ENCODE data around the gene TMEM94.
A peak's percentile ranks its signal among the peaks of the same experiment; 100 is the strongest.
"Not testable (repeated sequence)": the region's sequence is repeated elsewhere in the genome, so short reads cannot be mapped to it uniquely, and the experiment has no call there.

The TMEM94 gene

GRCh38 chr17:75456417-75457046, at the start of gene TMEM94:
Gene TMEM94, plus strand, starts transcription at chr17:75456635. Its CDS starts 15,271 bp downstream, at chr17:75471906.
- Mint-ChIP-seq H3K36me3 (no peaks in the 10 kb centered on the region), H3K9me3 (no peaks in the 10 kb centered on the region), H3K4me1 (peaks cover 43% of the 10 kb centered on the region), H3K27me3 (no peaks in the 10 kb centered on the region), H3K4me3 (peak within 1 kb of the TSS; percentile 92), H3K27ac (peak within 1 kb of the TSS; percentile 90)
- peak; percentile 99 for ATAC-seq

- no peak overlapping the region for H3K4me3 Mint-ChIP-seq
- no peaks in the 10 kb centered on the region for H3K9me3 Mint-ChIP-seq
- peak overlapping the region; percentile 5 for H3K27ac Mint-ChIP-seq
- ATAC-seq = no peak
- H3K4me1 Mint-ChIP-seq = peaks cover 34% of the 10 kb centered on the region
- H3K27me3 Mint-ChIP-seq = no peaks in the 10 kb centered on the region
- peaks cover 9% of the 10 kb centered on the region for H3K36me3 Mint-ChIP-seq
These were observed 48.6 kb upstream of the TMEM94 start for GRCh38 chr17:75407655-75408352.

GRCh38 chr17:75410141-75410540, 46.3 kb upstream of the TMEM94 start:
- Mint-ChIP-seq H3K4me3 (no peak overlapping the region), H3K4me1 (peaks cover 35% of the 10 kb centered on the region), H3K9me3 (no peaks in the 10 kb centered on the region), H3K27ac (no peak overlapping the region), H3K27me3 (peaks cover 15% of the 10 kb centered on the region), H3K36me3 (no peaks in the 10 kb centered on the region)
- ATAC-seq = no peak

- Mint-ChIP-seq H3K4me3 (no peak overlapping the region), H3K9me3 (no peaks in the 10 kb centered on the region), H3K27ac (peak overlapping the region; percentile 60), H3K4me1 (peaks cover 40% of the 10 kb centered on the region), H3K36me3 (no peaks in the 10 kb centered on the region), H3K27me3 (peaks cover 24% of the 10 kb centered on the region)
- no peak for ATAC-seq
These were observed 44.9 kb upstream of the TMEM94 start for GRCh38 chr17:75411328-75412067.

- H3K9me3 Mint-ChIP-seq = no peaks in the 10 kb centered on the region
- H3K27ac Mint-ChIP-seq = peak overlapping the region; percentile 60
- H3K4me1 Mint-ChIP-seq = peaks cover 35% of the 10 kb centered on the region
- H3K4me3 Mint-ChIP-seq = peak overlapping the region; percentile 52
- peak; percentile 80 for ATAC-seq
- H3K36me3 Mint-ChIP-seq = no peaks in the 10 kb centered on the region
- peaks cover 24% of the 10 kb centered on the region for H3K27me3 Mint-ChIP-seq
These were observed 43.7 kb upstream of the TMEM94 start for GRCh38 chr17:75412455-75413317.

GRCh38 chr17:75414488-75414887, 41.9 kb upstream of the TMEM94 start:
- no peaks in the 10 kb centered on the region for H3K36me3 Mint-ChIP-seq
- H3K27ac Mint-ChIP-seq = peak overlapping the region; percentile 60
- peaks cover 24% of the 10 kb centered on the region for H3K27me3 Mint-ChIP-seq
- H3K4me3 Mint-ChIP-seq = no peak overlapping the region
- no peaks in the 10 kb centered on the region for H3K9me3 Mint-ChIP-seq
- H3K4me1 Mint-ChIP-seq = peaks cover 40% of the 10 kb centered on the region
- ATAC-seq = no peak

GRCh38 chr17:75416006-75416405, 40.4 kb upstream of the TMEM94 start:
- Mint-ChIP-seq H3K27ac (no peak overlapping the region), H3K4me1 (peaks cover 40% of the 10 kb centered on the region)
- no peak for ATAC-seq

GRCh38 chr17:75417054-75417580, 39.3 kb upstream of the TMEM94 start:
- no peak for ATAC-seq
- no peak overlapping the region for H3K27ac Mint-ChIP-seq

More at GRCh38 chr17:75416006-75416405, 40.4 kb upstream of the TMEM94 start:
- Mint-ChIP-seq H3K36me3 (no peaks in the 10 kb centered on the region), H3K9me3 (no peaks in the 10 kb centered on the region), H3K4me3 (no peak overlapping the region), H3K27me3 (peaks cover 24% of the 10 kb centered on the region)

GRCh38 chr17:75418531-75418930, 37.9 kb upstream of the TMEM94 start:
- no peaks in the 10 kb centered on the region for H3K9me3 Mint-ChIP-seq
- H3K27ac Mint-ChIP-seq = no peak overlapping the region
- H3K27me3 Mint-ChIP-seq = peaks cover 24% of the 10 kb centered on the region
- H3K4me3 Mint-ChIP-seq = no peak overlapping the region
- peaks cover 18% of the 10 kb centered on the region for H3K4me1 Mint-ChIP-seq
- no peaks in the 10 kb centered on the region for H3K36me3 Mint-ChIP-seq
- no peak for ATAC-seq

More at GRCh38 chr17:75417054-75417580, 39.3 kb upstream of the TMEM94 start:
- no peaks in the 10 kb centered on the region for H3K9me3 Mint-ChIP-seq
- peaks cover 31% of the 10 kb centered on the region for H3K4me1 Mint-ChIP-seq
- H3K4me3 Mint-ChIP-seq = no peak overlapping the region
- no peaks in the 10 kb centered on the region for H3K36me3 Mint-ChIP-seq
- peaks cover 24% of the 10 kb centered on the region for H3K27me3 Mint-ChIP-seq

GRCh38 chr17:75428543-75429469, 27.6 kb upstream of the TMEM94 start:
- H3K9me3 Mint-ChIP-seq = no peaks in the 10 kb centered on the region
- H3K27me3 Mint-ChIP-seq = peaks cover 24% of the 10 kb centered on the region
- H3K27ac Mint-ChIP-seq = no peak overlapping the region
- no peaks in the 10 kb centered on the region for H3K36me3 Mint-ChIP-seq
- no peak for ATAC-seq
- no peak overlapping the region for H3K4me3 Mint-ChIP-seq
- H3K4me1 Mint-ChIP-seq = peaks cover 17% of the 10 kb centered on the region

GRCh38 chr17:75430159-75430974, 26.1 kb upstream of the TMEM94 start:
- no peaks in the 10 kb centered on the region for H3K9me3 Mint-ChIP-seq
- H3K27ac Mint-ChIP-seq = no peak overlapping the region
- peaks cover 17% of the 10 kb centered on the region for H3K4me1 Mint-ChIP-seq

GRCh38 chr17:75433218-75433783, 23.1 kb upstream of the TMEM94 start:
- no peak for ATAC-seq
- Mint-ChIP-seq H3K27ac (no peak overlapping the region), H3K9me3 (no peaks in the 10 kb centered on the region), H3K4me1 (no peaks in the 10 kb centered on the region), H3K27me3 (peaks cover 34% of the 10 kb centered on the region), H3K36me3 (no peaks in the 10 kb centered on the region), H3K4me3 (no peak overlapping the region)

More at GRCh38 chr17:75430159-75430974, 26.1 kb upstream of the TMEM94 start:
- ATAC-seq = no peak
- no peak overlapping the region for H3K4me3 Mint-ChIP-seq
- no peaks in the 10 kb centered on the region for H3K36me3 Mint-ChIP-seq
- H3K27me3 Mint-ChIP-seq = peaks cover 24% of the 10 kb centered on the region

- not testable (repeated sequence) for H3K36me3 Mint-ChIP-seq, H3K27ac Mint-ChIP-seq, H3K4me1 Mint-ChIP-seq, H3K9me3 Mint-ChIP-seq, ATAC-seq, H3K4me3 Mint-ChIP-seq
- peaks cover 34% of the 10 kb centered on the region for H3K27me3 Mint-ChIP-seq
These were observed 22.0 kb upstream of the TMEM94 start for GRCh38 chr17:75434433-75434832.

Measured in stimulated activated memory B cell treated with anti-CD40 and anti-IgM and Interleukin-4, amounts not matched to agents 10 μg/mL and 1 μg/mL and 100 μg/mL, for 72 hours (primary cell).